ENCODE results near the gene CYTH3.
"Not testable (repeated sequence)": the region's sequence is repeated elsewhere in the genome, so short reads cannot be mapped to it uniquely, and the experiment has no call there.

The CYTH3 gene

GRCh38 chr7:6310271-6310993, 38.0 kb upstream of the CYTH3 start:
- no peaks in the 10 kb centered on the region for H3K36me3 Mint-ChIP-seq (ENCODE audit: low read depth)
- H3K4me1 Mint-ChIP-seq, result peaks cover 13% of the 10 kb centered on the region
- H3K27me3 Mint-ChIP-seq (ENCODE audit: low read depth, poor library complexity), result peaks cover 2% of the 10 kb centered on the region
- H3K27ac Mint-ChIP-seq, result no peak overlapping the region
- no peaks in the 10 kb centered on the region for H3K9me3 Mint-ChIP-seq
- DNase-seq, result no peak
- no peak overlapping the region for H3K4me3 Mint-ChIP-seq
- TF ChIP-seq CTCF (IDR thresholded peaks at IDR 0.05), result no peak

GRCh38 chr7:6307762-6308161, 35.3 kb upstream of the CYTH3 start:
- Mint-ChIP-seq H3K27me3 (ENCODE audit: low read depth, poor library complexity) (peaks cover 2% of the 10 kb centered on the region), H3K9me3 (no peaks in the 10 kb centered on the region), H3K36me3 (ENCODE audit: low read depth) (no peaks in the 10 kb centered on the region), H3K27ac (peak overlapping the region; percentile 97), H3K4me1 (peaks cover 9% of the 10 kb centered on the region), H3K4me3 (no peak overlapping the region)
- TF ChIP-seq CTCF (IDR thresholded peaks at IDR 0.05), result no peak
- peak; percentile 15 for DNase-seq

GRCh38 chr7:6306471-6306870, 34.0 kb upstream of the CYTH3 start:
- Mint-ChIP-seq H3K9me3 (no peaks in the 10 kb centered on the region), H3K4me3 (no peak overlapping the region), H3K27me3 (ENCODE audit: low read depth, poor library complexity) (peaks cover 2% of the 10 kb centered on the region), H3K36me3 (ENCODE audit: low read depth) (no peaks in the 10 kb centered on the region), H3K4me1 (peaks cover 9% of the 10 kb centered on the region), H3K27ac (no peak overlapping the region)
- DNase-seq, result no peak
- no peak for TF ChIP-seq CTCF (IDR thresholded peaks at IDR 0.05)

- no peak for TF ChIP-seq CTCF (IDR thresholded peaks at IDR 0.05)
- no peaks in the 10 kb centered on the region for H3K9me3 Mint-ChIP-seq
- peaks cover 9% of the 10 kb centered on the region for H3K4me1 Mint-ChIP-seq
- DNase-seq, result no peak
- H3K36me3 Mint-ChIP-seq (ENCODE audit: low read depth), result no peaks in the 10 kb centered on the region
- no peak overlapping the region for H3K4me3 Mint-ChIP-seq
- H3K27me3 Mint-ChIP-seq (ENCODE audit: low read depth, poor library complexity), result peaks cover 2% of the 10 kb centered on the region
- peak overlapping the region; percentile 64 for H3K27ac Mint-ChIP-seq
Measured at GRCh38 chr7:6305330-6305729, 32.9 kb upstream of the CYTH3 start.

GRCh38 chr7:6301446-6301845, 29.0 kb upstream of the CYTH3 start:
- H3K9me3 Mint-ChIP-seq; H3K36me3 Mint-ChIP-seq (ENCODE audit: low read depth); H3K4me1 Mint-ChIP-seq; DNase-seq; H3K27me3 Mint-ChIP-seq (ENCODE audit: low read depth, poor library complexity); H3K4me3 Mint-ChIP-seq; H3K27ac Mint-ChIP-seq: not testable (repeated sequence)

GRCh38 chr7:6299774-6300173, 27.4 kb upstream of the CYTH3 start:
- H3K27me3 Mint-ChIP-seq (ENCODE audit: low read depth, poor library complexity), result no peaks in the 10 kb centered on the region

More at GRCh38 chr7:6299774-6300173, 27.4 kb upstream of the CYTH3 start:
- TF ChIP-seq CTCF (IDR thresholded peaks at IDR 0.05), result no peak
- no peak overlapping the region for H3K27ac Mint-ChIP-seq
- no peak overlapping the region for H3K4me3 Mint-ChIP-seq
- no peak for DNase-seq
- H3K36me3 Mint-ChIP-seq (ENCODE audit: low read depth), result no peaks in the 10 kb centered on the region
- H3K4me1 Mint-ChIP-seq, result no peaks in the 10 kb centered on the region
- H3K9me3 Mint-ChIP-seq, result peaks cover 6% of the 10 kb centered on the region

All from nephron progenitor cell (in vitro differentiated cells).